BJ (cell line): ENCODE data around the gene TUBB4A. TPM values are rescaled to one million over a fixed set of nuclear protein-coding genes. Genes with fewer than 3 reads are reported as not detected.

Experiments used
- CTCF ChIA-PET: fragments of 350-600 bp; formaldehyde crosslinking; extraction: SDS; loops from one replicate; lab custom pipeline; 2021; ENCODE audit warnings: antibody characterized with exemption, inconsistent platforms; lab: Yijun Ruan, JAX
- POLR2A ChIA-PET: fragments of 300-600 bp; sonication (Branson Sonifier 250); formaldehyde crosslinking; extraction: SDS; loops from one replicate; lab custom pipeline; 2021; ENCODE audit warnings: antibody characterized with exemption; lab: Charles Lee
- DNase-seq: peaks from one replicate; pipeline ENCODE4 v3.0.0-alpha.2; 2011; ENCODE audit warnings: low read depth
- H3K27me3 ChIP-seq: 2 replicates; pipeline ENCODE4 v1.6.0; 2011; ENCODE audit warnings: low read length; ENCODE audit not compliant: control insufficient read depth, insufficient read depth
- H3K36me3 ChIP-seq: 2 replicates; pipeline ENCODE4 v1.5.1; 2011; ENCODE audit warnings: low read length; ENCODE audit not compliant: control insufficient read depth, insufficient read depth
- H3K4me3 ChIP-seq: 2 replicates; pipeline ENCODE4 v1.5.1; 2011; ENCODE audit warnings: low read depth, mild to moderate bottlenecking, control low read depth, low read length
- polyA plus RNA-seq: library from polyadenylated mRNA; depleted of rRNA; stranded (reverse); fragments of >200 nt; gene quantifications from 2 replicates; pipeline ENCODE4 v1.2.3, GENCODE V29; 2011
- TF ChIP-seq, protein P1 (sequence below): IDR thresholded peaks from 2 replicates; pipeline ENCODE4 v1.5.1; 2011; ENCODE audit warnings: low read depth, mild to moderate bottlenecking, control low read depth, inconsistent platforms, low read length, moderate library complexity; ENCODE audit not compliant: insufficient read depth

The TUBB4A gene
- polyA plus RNA-seq, 1 experiment, result not detected

DNA sequence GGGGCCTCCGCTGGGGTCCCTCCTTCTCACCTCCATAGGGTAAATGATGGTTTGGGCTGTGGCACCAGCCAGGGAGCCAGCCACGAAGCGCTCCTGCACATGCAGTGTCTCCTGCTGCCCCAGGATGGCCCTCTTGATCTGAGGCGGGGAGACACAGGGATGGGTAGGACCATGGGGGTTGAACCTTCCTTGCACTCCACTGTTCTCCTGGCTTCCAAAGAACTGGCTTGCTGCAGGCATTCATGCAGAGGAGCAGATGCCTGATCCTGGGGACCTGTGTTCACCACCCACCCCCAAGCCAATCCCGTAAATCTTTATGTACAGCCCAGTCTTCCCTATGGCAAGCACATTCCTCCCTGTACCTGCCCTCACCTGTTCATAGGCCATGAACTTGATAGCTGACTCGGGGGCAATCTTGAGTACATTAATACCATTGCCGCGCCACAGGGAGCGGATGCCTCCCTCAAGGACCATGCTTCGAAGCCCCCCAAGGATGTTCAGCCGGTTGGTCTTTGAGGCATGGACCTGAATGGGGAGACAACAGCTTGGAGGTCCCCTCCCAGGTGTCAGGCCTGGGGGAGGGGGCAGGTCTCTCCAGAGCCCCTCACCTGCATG is 48.1 kb downstream of the TUBB4A start:
- Histone ChIP-seq H3K4me3 (no peak overlapping the region), H3K36me3 (peaks cover 8% of the 10 kb centered on the region), H3K27me3 (no peaks in the 10 kb centered on the region)
- CTCF ChIA-PET, result interaction anchor here (1.7 kb wide), 1 partner anchor 17 kb away, joined by 4 read pairs; no protein-coding TSS in a partner anchor
- TF ChIP-seq, protein P1, sequence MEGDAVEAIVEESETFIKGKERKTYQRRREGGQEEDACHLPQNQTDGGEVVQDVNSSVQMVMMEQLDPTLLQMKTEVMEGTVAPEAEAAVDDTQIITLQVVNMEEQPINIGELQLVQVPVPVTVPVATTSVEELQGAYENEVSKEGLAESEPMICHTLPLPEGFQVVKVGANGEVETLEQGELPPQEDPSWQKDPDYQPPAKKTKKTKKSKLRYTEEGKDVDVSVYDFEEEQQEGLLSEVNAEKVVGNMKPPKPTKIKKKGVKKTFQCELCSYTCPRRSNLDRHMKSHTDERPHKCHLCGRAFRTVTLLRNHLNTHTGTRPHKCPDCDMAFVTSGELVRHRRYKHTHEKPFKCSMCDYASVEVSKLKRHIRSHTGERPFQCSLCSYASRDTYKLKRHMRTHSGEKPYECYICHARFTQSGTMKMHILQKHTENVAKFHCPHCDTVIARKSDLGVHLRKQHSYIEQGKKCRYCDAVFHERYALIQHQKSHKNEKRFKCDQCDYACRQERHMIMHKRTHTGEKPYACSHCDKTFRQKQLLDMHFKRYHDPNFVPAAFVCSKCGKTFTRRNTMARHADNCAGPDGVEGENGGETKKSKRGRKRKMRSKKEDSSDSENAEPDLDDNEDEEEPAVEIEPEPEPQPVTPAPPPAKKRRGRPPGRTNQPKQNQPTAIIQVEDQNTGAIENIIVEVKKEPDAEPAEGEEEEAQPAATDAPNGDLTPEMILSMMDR, result no peak
- DNase-seq, result no peak
- POLR2A ChIA-PET, result no interaction called here

DNA sequence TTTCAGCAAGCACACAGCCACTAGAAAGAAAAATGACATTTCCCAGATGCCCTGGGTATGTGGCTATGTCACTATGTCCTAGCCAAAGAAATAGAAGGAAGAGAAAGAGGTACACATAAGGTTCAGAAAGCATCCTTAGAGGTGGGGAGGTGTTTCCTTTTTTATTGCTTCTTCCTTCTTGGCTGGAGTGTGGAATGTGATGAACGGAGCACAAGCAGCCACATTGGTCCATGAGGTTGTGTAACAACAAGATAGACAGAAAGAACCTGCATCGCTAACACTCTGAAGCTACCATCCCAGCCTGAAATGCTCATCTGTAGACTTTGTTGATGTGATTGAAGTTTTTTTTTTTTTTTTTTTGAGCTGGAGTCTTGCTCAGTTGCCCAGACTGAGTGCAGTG is 49.2 kb downstream of the TUBB4A start:
- POLR2A ChIA-PET, result no interaction called here
- CTCF ChIA-PET, result no interaction called here
- Histone ChIP-seq H3K36me3 (peaks cover 8% of the 10 kb centered on the region), H3K27me3 (no peaks in the 10 kb centered on the region), H3K4me3 (no peak overlapping the region)
- DNase-seq, result no peak
- TF ChIP-seq, protein P1, result no peak

DNA sequence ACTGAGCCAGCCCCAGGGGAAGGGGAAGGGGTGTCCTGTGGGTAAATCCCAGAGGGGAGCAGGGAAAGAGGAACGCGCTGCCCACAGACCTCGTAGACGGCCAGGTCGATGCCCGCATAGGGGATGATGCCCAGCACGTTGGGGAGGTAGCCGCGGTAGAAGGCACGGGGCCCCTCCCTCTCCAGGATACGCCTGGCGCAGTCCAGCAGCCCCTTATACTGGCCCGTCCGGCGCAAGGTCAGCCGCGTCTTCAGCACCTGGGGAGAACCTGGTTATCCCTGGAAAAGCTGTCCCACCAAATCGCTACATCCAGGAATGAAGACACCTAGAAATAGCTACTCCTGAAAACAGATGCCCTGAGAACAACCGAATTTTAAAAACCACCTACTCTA is 49.9 kb downstream of the TUBB4A start:
- Histone ChIP-seq H3K4me3 (no peak overlapping the region), H3K36me3 (peaks cover 8% of the 10 kb centered on the region), H3K27me3 (no peaks in the 10 kb centered on the region)
- ChIA-PET CTCF (no interaction called here), POLR2A (no interaction called here)
- TF ChIP-seq, protein P1, result no peak
- DNase-seq, result no peak

- CTCF ChIA-PET, result no interaction called here
- TF ChIP-seq, protein P1, result no peak
Measured at GRCh38 chr19:6451583-6452222, 50.4 kb downstream of the TUBB4A start.

DNA sequence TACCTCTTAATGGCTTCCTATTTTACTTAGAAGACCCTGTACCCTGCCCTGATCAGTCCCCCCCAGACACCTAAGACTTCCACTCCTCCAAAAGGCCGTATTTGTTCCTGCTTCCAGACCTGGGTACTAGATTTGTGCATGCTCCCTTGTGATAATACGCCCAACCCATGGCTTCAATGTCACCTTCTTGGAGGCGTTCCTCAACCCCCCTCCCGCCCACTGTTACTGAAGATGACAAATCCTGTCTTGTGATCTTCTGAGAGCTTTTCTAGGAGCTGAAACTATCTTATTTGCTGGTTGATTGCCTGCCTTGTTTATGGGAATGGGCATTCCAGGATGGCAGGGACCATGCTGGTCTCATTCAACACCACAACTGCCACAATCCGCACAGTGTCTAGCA is 51.9 kb downstream of the TUBB4A start:
- Histone ChIP-seq H3K27me3 (no peaks in the 10 kb centered on the region), H3K36me3 (peaks cover 8% of the 10 kb centered on the region), H3K4me3 (no peak overlapping the region)
- ChIA-PET CTCF (no interaction called here), POLR2A (no interaction called here)
- DNase-seq, result no peak
- TF ChIP-seq, protein P1, result no peak

More at GRCh38 chr19:6451583-6452222, 50.4 kb downstream of the TUBB4A start:
- DNase-seq, result no peak
- POLR2A ChIA-PET, result no interaction called here
- Histone ChIP-seq H3K27me3 (no peaks in the 10 kb centered on the region), H3K36me3 (peaks cover 8% of the 10 kb centered on the region), H3K4me3 (no peak overlapping the region)
